Measurements from ENCODE around the gene USP49.

DNA sequence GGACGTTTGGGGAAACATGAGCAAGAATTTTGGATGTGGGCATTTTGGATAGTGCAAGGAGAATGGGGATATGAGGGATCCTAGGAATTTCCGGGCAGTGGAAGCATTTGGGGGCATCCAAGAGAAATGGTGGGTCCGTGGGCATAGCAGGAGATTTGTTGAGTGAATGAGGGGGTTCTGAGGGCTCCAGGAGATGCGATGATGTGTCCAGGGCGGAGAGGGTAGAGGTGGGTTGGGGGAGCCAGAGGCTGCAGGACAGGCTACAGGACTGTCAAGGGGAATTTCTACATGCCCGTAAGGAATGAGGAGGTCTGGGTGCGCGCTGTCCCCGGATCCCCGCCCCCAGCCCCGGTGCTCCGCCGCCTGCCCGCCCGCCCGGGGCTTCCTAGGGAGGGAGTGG is 115.8 kb downstream of the USP49 start:
- TF ChIP-seq POLR2A (IDR thresholded peaks at IDR 0.05; ENCODE audit: low read depth, low read length) (no peak), TAF1 (IDR thresholded peaks at IDR 0.05; ENCODE audit: borderline replicate concordance, low read depth, low read length) (no peak)

Measured in GM12892 (cell line).